GM23338 (cell line): Measurements from ENCODE around the gene OR5AU1. TPM values are rescaled to one million over a fixed set of nuclear protein-coding genes. Genes with fewer than 3 reads are reported as not detected.

ENCODE experiments used
- CREB1 ChIP-seq: fragments of 250-450 bp; sonication (Bioruptor Pico); IDR thresholded peaks from 2 replicates; pipeline ENCODE4 v1.5.0; 2020; ENCODE audit warnings: low read depth, mild to moderate bottlenecking, moderate library complexity
- CTCF ChIP-seq, 2 experiments: fragments of 200-600 bp in 1 of 2; sonication (generic) in 1 of 2; conservative IDR thresholded peaks; 2 replicates each; pipeline versions ENCODE4 v1.5.1 to v1.6.1; 2016 to 2017; ENCODE audit warnings: antibody characterized with exemption in 2 of 2, low read depth in 2 of 2, mild to moderate bottlenecking in 2 of 2, moderate library complexity in 1 of 2
- ETS1 ChIP-seq: IDR thresholded peaks from 2 replicates; pipeline ENCODE4 v1.6.1; 2016; ENCODE audit warnings: antibody characterized with exemption
- EZH2 ChIP-seq: fragments of 200-600 bp; sonication (generic); IDR thresholded peaks from one replicate; pipeline ENCODE4 v1.8.0; 2017; ENCODE audit warnings: antibody characterized with exemption, mild to moderate bottlenecking, low read depth; ENCODE audit not compliant: unreplicated experiment
- EZH2phosphoT487 ChIP-seq: fragments of 200-600 bp; sonication (generic); IDR thresholded peaks from one replicate; pipeline ENCODE4 v1.8.1; 2018; ENCODE audit warnings: antibody characterized with exemption; ENCODE audit not compliant: unreplicated experiment
- JUNB ChIP-seq: IDR thresholded peaks from one replicate; pipeline ENCODE4 v1.6.1; 2016; ENCODE audit warnings: antibody characterized with exemption; ENCODE audit not compliant: unreplicated experiment
- NANOG ChIP-seq: IDR thresholded peaks from 2 replicates; pipeline ENCODE4 v1.6.1; 2016; ENCODE audit warnings: antibody characterized with exemption, borderline replicate concordance
- REST ChIP-seq: IDR thresholded peaks from one replicate; pipeline ENCODE4 v1.6.1; 2018; ENCODE audit warnings: antibody characterized with exemption; ENCODE audit not compliant: unreplicated experiment
- STAT1 ChIP-seq: IDR thresholded peaks from one replicate; pipeline ENCODE4 v1.6.1; 2016; ENCODE audit warnings: antibody characterized with exemption; ENCODE audit not compliant: unreplicated experiment
- ZNF114 ChIP-seq: fragments of 250-450 bp; sonication (Bioruptor Pico); IDR thresholded peaks from 2 replicates; pipeline ENCODE4 v1.5.0; 2020; ENCODE audit warnings: mild to moderate bottlenecking, moderate library complexity
- ZNF331 ChIP-seq: fragments of 250-450 bp; sonication (Bioruptor Pico); IDR thresholded peaks from 2 replicates; pipeline ENCODE4 v1.5.0; 2020; ENCODE audit warnings: low read depth, mild to moderate bottlenecking, moderate library complexity
- polyA plus RNA-seq: library from polyadenylated mRNA; unstranded; fragments of >200 nt; fragmentation: Nextera tagmentation; extraction: Ambion mirVana; gene quantifications from 2 replicates; pipeline ENCODE4 v1.2.1, GENCODE V29; 2016
- total RNA-seq: library from RNA; depleted of rRNA; stranded (reverse); fragments of >200 nt; shearing (Covaris generic); gene quantifications from 2 replicates; pipeline ENCODE4 v1.2.3, GENCODE V29; 2014

Gene OR5AU1
- total and polyA plus RNA-seq, 2 experiments from 2014 or later: not detected

GRCh38 chr14:21202463-21203358 lies 46.8 kb upstream of the OR5AU1 start (continued):
- TF ChIP-seq EZH2phosphoT487 (no peak), CTCF (conservative IDR thresholded peaks at IDR 0.05; ENCODE audit: low read depth in 2 of 2) (no peak), JUNB (no peak), EZH2 (no peak), ZNF331 (CRISPR knock-in tag) (no peak), ETS1 (no peak), NANOG (no peak), STAT1 (no peak), REST (no peak), CREB1 (CRISPR knock-in tag) (no peak), ZNF114 (CRISPR knock-in tag) (no peak)
